K562 (cell line): ENCODE measurements around the gene HOOK1. TPM values are rescaled to one million over a fixed set of nuclear protein-coding genes. Genes with fewer than 3 reads are reported as not detected.

Source experiments
- ATAC-seq: fragments of 200-7000 bp; cut with Tn5 transposase; 3 replicates; pipeline ENCODE4 v1.9.1; 2020; ENCODE audit warnings: moderate library complexity
- BruUV-seq: library from RNA; stranded (reverse); fragments of 400-500 nt; replicated peaks from 2 replicates; lab custom pipeline; 2021; lab: Mats Ljungman, UMichigan
- CTCF ChIA-PET: fragments of 300-600 bp; formaldehyde crosslinking; extraction: SDS; loops from one replicate; lab custom pipeline; 2021; ENCODE audit warnings: low intra/inter-chr PET ratio; lab: Yijun Ruan, JAX
- POLR2A ChIA-PET: fragments of 300-600, 350-650 bp; sonication (Branson Sonifier 250); formaldehyde crosslinking; extraction: SDS; loops from one replicate; lab custom pipeline; 2021; ENCODE audit warnings: antibody characterized with exemption, inconsistent platforms; lab: Yijun Ruan, JAX
- DNase-seq, 4 experiments: peaks; one replicate each; pipeline versions ENCODE4 v3.0.0 to v3.0.0-alpha.2; 2011 to 2018; ENCODE audit warnings: low spot score in 3 of 4, mixed read lengths in 3 of 4; ENCODE audit errors: extremely low read depth in 1 of 4
- FAIRE-seq: peaks from 2 replicates; lab custom pipeline; 2011; peaks lifted over from hg19 to GRCh38; lab: Jason Lieb, UNC
- H2AFZ ChIP-seq: 2 replicates; pipeline ENCODE4 v1.6.0; 2011; ENCODE audit warnings: low read depth, low read length, control low read depth, inconsistent platforms
- H3K27ac ChIP-seq: fragments of 200-600 bp; 3 replicates; pipeline ENCODE4 v1.8.0; 2011; ENCODE audit warnings: low read depth, mild to moderate bottlenecking, control low read depth, inconsistent platforms, low read length, moderate library complexity, mixed read lengths; ENCODE audit errors: extremely low read depth
- H3K27me3 ChIP-seq, 2 experiments: fragments of 300-600 bp in 1 of 2; 2 replicates in 1 of 2; 3 replicates in 1 of 2; pipeline versions ENCODE4 v1.6.0 to v1.8.0; 2011; ENCODE audit warnings: inconsistent platforms in 2 of 2, low read length in 2 of 2, mild to moderate bottlenecking in 1 of 2, mixed read lengths in 1 of 2, moderate library complexity in 1 of 2; ENCODE audit not compliant: control insufficient read depth in 2 of 2, insufficient read depth in 2 of 2
- H3K36me3 ChIP-seq: fragments of 300-600 bp; 3 replicates; pipeline ENCODE4 v1.8.0; 2011; ENCODE audit warnings: mild to moderate bottlenecking, low read length, inconsistent platforms; ENCODE audit not compliant: control insufficient read depth, insufficient read depth
- H3K4me1 ChIP-seq, 2 experiments: fragments of 200-600 bp in 1 of 2; replicated peaks in 1 of 2; 2 replicates in 1 of 2; 3 replicates in 1 of 2; pipeline versions ENCODE4 v1.5.1 to v1.8.0; 2011; ENCODE audit warnings: inconsistent platforms in 2 of 2, low read length in 2 of 2, mild to moderate bottlenecking in 1 of 2, mixed read lengths in 1 of 2, moderate library complexity in 1 of 2; ENCODE audit not compliant: control insufficient read depth in 2 of 2, insufficient read depth in 2 of 2
- H3K4me2 ChIP-seq: 2 replicates; pipeline ENCODE4 v1.6.1; 2011; ENCODE audit warnings: low read length, control low read depth, inconsistent platforms, mixed read lengths; ENCODE audit not compliant: insufficient read depth
- H3K4me3 ChIP-seq: fragments of 200-600 bp; sonication (generic), shearing (Covaris generic); 2 replicates; pipeline ENCODE4 v1.5.1; 2016; ENCODE audit warnings: control low read depth, inconsistent platforms
- H3K79me2 ChIP-seq: fragments of 200-600 bp; 3 replicates; pipeline ENCODE4 v1.8.0; 2011; ENCODE audit warnings: low read length, inconsistent platforms; ENCODE audit not compliant: control insufficient read depth, insufficient read depth
- H3K9ac ChIP-seq, 2 experiments: 2 replicates each; pipeline versions ENCODE4 v1.6.0 to v1.6.1; 2011; ENCODE audit warnings: low read depth in 2 of 2, low read length in 2 of 2, control low read depth in 1 of 2, inconsistent platforms in 1 of 2, mild to moderate bottlenecking in 1 of 2, mixed read lengths in 1 of 2; ENCODE audit not compliant: insufficient read depth in 1 of 2
- H3K9me1 ChIP-seq: one replicate; pipeline ENCODE4 v1.6.0; 2011; ENCODE audit warnings: inconsistent platforms, mild to moderate bottlenecking, low read length, moderate library complexity; ENCODE audit not compliant: control insufficient read depth, insufficient read depth
- H3K9me3 ChIP-seq: replicated peaks from 2 replicates; pipeline ENCODE4 v1.5.1; 2011; ENCODE audit warnings: low read depth, low read length, inconsistent platforms; ENCODE audit not compliant: control insufficient read depth, insufficient read depth
- H4K20me1 ChIP-seq: replicated peaks from 2 replicates; pipeline ENCODE4 v1.6.1; 2011; ENCODE audit warnings: low read length, inconsistent platforms, mixed read lengths; ENCODE audit not compliant: control insufficient read depth, insufficient read depth
- FUS ChIP-seq: fragments of 200-400 bp; formaldehyde crosslinking; optimal IDR thresholded peaks from 2 replicates; pipeline ENCODE3; 2017; ENCODE audit warnings: low read depth, low read length
- HMG20B ChIP-seq: fragments of 250-450 bp; sonication (Bioruptor Pico); IDR thresholded peaks from 2 replicates; pipeline ENCODE4 v1.5.0; 2021; ENCODE audit warnings: mild to moderate bottlenecking
- HMGN3 ChIP-seq: IDR thresholded peaks from 2 replicates; pipeline ENCODE4 v1.6.1; 2011; ENCODE audit warnings: borderline replicate concordance, low read depth, mild to moderate bottlenecking, mixed read lengths, low read length; ENCODE audit not compliant: insufficient read length; ENCODE audit errors: extremely low read depth
- MXI1 ChIP-seq: IDR thresholded peaks from 2 replicates; pipeline ENCODE4 v1.6.1; 2011; ENCODE audit warnings: low read depth, mild to moderate bottlenecking, improper control_type of control experiment, low read length
- MYBL2 ChIP-seq, 2 experiments: fragments of 450-650 bp in 1 of 2; sonication (generic) in 1 of 2; formaldehyde crosslinking in 1 of 2; IDR thresholded peaks; 2 replicates each; pipeline versions ENCODE4 v1.6.1 to v1.8.1; 2017 to 2022; ENCODE audit warnings: borderline replicate concordance in 1 of 2, inconsistent platforms in 1 of 2, low read depth in 1 of 2, mild to moderate bottlenecking in 1 of 2, missing genetic modification reagents in 1 of 2, moderate library complexity in 1 of 2
- POLR2A ChIP-seq: fragments of 450-650 bp; conservative IDR thresholded peaks from 2 replicates; pipeline ENCODE4 v1.6.1; 2016
- PREB ChIP-seq: sonication (generic); formaldehyde crosslinking; IDR thresholded peaks from 2 replicates; pipeline ENCODE4 v1.8.1; 2023; ENCODE audit warnings: mild to moderate bottlenecking, missing genetic modification reagents
- RAD21 ChIP-seq, 2 experiments: fragments of 250-450 bp in 1 of 2; fragments of 450-650 bp in 1 of 2; sonication (Bioruptor Pico) in 1 of 2; formaldehyde crosslinking in 1 of 2; IDR thresholded peaks in 1 of 2; conservative IDR thresholded peaks in 1 of 2; 2 replicates each; pipeline versions ENCODE4 v1.4.0 to v1.8.0; 2020 to 2022; ENCODE audit warnings: mild to moderate bottlenecking in 2 of 2, moderate library complexity in 1 of 2
- ZNF224 ChIP-seq: sonication (generic); formaldehyde crosslinking; IDR thresholded peaks from 2 replicates; pipeline ENCODE4 v1.8.0; 2022; ENCODE audit warnings: mild to moderate bottlenecking, missing genetic modification reagents
- ZNF766 ChIP-seq: fragments of 200-800 bp; sonication (Bioruptor generic); conservative IDR thresholded peaks from 2 replicates; pipeline ENCODE4 v1.6.1; 2016; ENCODE audit warnings: missing genetic modification characterization, missing compliant biosample characterization
- WGBS: fragments of 100-300 bp; shearing (Covaris generic); methylation state at CpG from one replicate; pipeline ENCODE4 v1.1.6; 2016; ENCODE audit warnings: low coverage, mixed read lengths; ENCODE audit not compliant: insufficient coverage; ENCODE audit errors: missing lambda C conversion rate; 5-methylcytosine and 5-hydroxymethylcytosine counted together
- in situ Hi-C: fragments of 300-500 bp; cut with MboI; formaldehyde crosslinking; loops from 4 replicates; pipeline ENCODE4 v1.15.0; 2018; ENCODE audit warnings: inconsistent platforms, mixed read lengths
- intact Hi-C: fragments of 100-400 bp; cut with micrococcal nuclease; formaldehyde crosslinking; loops from 2 replicates; pipeline ENCODE4 v1.14.2; 2022
- polyA plus RNA-seq, 8 experiments: library from polyadenylated mRNA; depleted of rRNA in 4 of 8; stranded (reverse) in 5 of 8; unstranded in 3 of 8; fragments of >200 nt; fragmentation: Nextera tagmentation in 2 of 8; fragmentation: Illumina TruSeq in 1 of 8; extraction: Ambion mirVana in 2 of 8; extraction: Trizol in 1 of 8; gene quantifications; 2 replicates each; pipeline versions ENCODE4 v1.2.1 to v1.2.3, GENCODE V29; 2011 to 2014; ENCODE audit warnings: inconsistent platforms in 1 of 8, missing spikeins in 1 of 8
- total RNA-seq, 7 experiments: library from RNA; depleted of rRNA in 6 of 7; stranded (reverse); fragments of >200 nt in 6 of 7; fragmentation: Illumina TruSeq in 2 of 7; extraction: Trizol in 2 of 7; gene quantifications; 2 replicates each; pipeline versions ENCODE4 v1.2.1 to v1.2.3, GENCODE V29; 2011 to 2021; ENCODE audit warnings: low replicate concordance in 1 of 7
- TF ChIP-seq, protein P1 (sequence below), 3 experiments: IDR thresholded peaks in 2 of 3; conservative IDR thresholded peaks in 1 of 3; 2 replicates each; pipeline ENCODE4 v1.5.1; 2011 to 2012; ENCODE audit warnings: low read length in 3 of 3, mild to moderate bottlenecking in 3 of 3, control low read depth in 2 of 3, improper control_type of control experiment in 1 of 3, inconsistent platforms in 1 of 3, low read depth in 1 of 3, mixed read lengths in 1 of 3, moderate library complexity in 1 of 3; ENCODE audit not compliant: insufficient read depth in 2 of 3

Gene HOOK1
- total and polyA plus RNA-seq, 9 of the 15 experiments (the other 6 are each of a cell fraction or from before 2014, with no cell fraction given), result 0.11 to 0.18 TPM; not detected in 7

DNA sequence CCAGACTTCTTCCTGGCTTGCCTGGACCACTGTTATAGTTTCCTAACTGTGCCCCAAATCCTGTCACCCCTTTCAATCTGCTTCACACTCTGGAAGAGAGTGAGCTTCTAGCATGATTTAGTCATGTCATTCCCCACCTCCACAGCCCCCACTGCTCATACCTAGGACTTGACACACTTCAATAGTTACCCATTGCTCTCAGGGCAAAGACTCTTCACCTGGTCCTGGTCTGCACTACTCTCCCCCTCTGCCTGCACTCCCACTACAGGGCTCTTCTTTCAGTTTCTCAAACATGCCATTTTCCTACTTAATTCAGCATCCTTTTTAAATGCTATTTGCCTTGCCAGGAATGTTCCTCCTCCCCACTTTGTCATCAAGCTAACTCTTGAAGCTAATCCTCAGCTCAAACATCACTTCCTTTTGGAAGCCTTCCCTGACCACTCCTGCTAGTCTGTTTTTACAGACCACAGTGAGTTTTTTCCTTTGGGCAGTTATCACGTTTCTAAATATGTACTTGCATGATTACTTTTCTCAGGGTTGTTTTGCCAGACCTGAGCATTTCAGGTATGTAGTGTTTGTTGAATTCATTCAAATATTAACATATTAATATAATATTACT lies 87.1 kb downstream of the HOOK1 start:
- H2AFZ ChIP-seq, result no peak overlapping the region
- no peaks in the 10 kb centered on the region for H3K9me3 ChIP-seq
- ChIA-PET CTCF (no interaction called here), POLR2A (no interaction called here)
- ATAC-seq, result no peak
- H3K4me1 ChIP-seq, result no peaks in the 10 kb centered on the region
- no peaks in the 10 kb centered on the region for H3K9me1 ChIP-seq
- H4K20me1 ChIP-seq, result no peaks in the 10 kb centered on the region
- in situ Hi-C loops (no loop called here), intact Hi-C loops (no loop called here)
- H3K27me3 ChIP-seq, result no peaks in the 10 kb centered on the region
- no peaks in the 10 kb centered on the region for H3K79me2 ChIP-seq
- no peak for TF ChIP-seq MYBL2 (IDR thresholded peaks at IDR 0.05; ENCODE audit: low read depth)
- TF ChIP-seq MYBL2 (CRISPR knock-in tag; IDR thresholded peaks at IDR 0.05; ENCODE audit: borderline replicate concordance), result no peak
- no peak for TF ChIP-seq MXI1
- no peak for TF ChIP-seq HMG20B (CRISPR knock-in tag)
- TF ChIP-seq ZNF224 (CRISPR knock-in tag), result no peak
- no peak overlapping the region for H3K4me2 ChIP-seq
- no peaks in the 10 kb centered on the region for H3K36me3 ChIP-seq
- WGBS, result 0% methylated on average over 1 of the region's 1 CpG
- no peak overlapping the region for H3K27ac ChIP-seq
- no TSS peak for BruUV-seq
- no peak for FAIRE-seq
- H3K4me3 ChIP-seq, result no peak overlapping the region
- H3K9ac ChIP-seq, result no peak overlapping the region
- DNase-seq, result no peak

GRCh38 chr1:59903141-59903754 lies 88.5 kb downstream of the HOOK1 start:
- FAIRE-seq, result peak; percentile 56
- Histone ChIP-seq H3K4me1 (no peaks in the 10 kb centered on the region), H3K27ac (no peak overlapping the region), H3K9me1 (no peaks in the 10 kb centered on the region), H4K20me1 (no peaks in the 10 kb centered on the region), H3K9me3 (no peaks in the 10 kb centered on the region), H3K27me3 (no peaks in the 10 kb centered on the region; a peak in 1 of 5 replicates), H2AFZ (no peak overlapping the region), H3K79me2 (no peaks in the 10 kb centered on the region), H3K36me3 (no peaks in the 10 kb centered on the region), H3K4me3 (no peak overlapping the region), H3K9ac (no peak overlapping the region), H3K4me2 (no peak overlapping the region)
- WGBS, result 0% methylated on average over 9 of the region's 9 CpGs
- no TSS peak for BruUV-seq
- in situ Hi-C loops, result no loop called here
- ChIA-PET CTCF (no interaction called here), POLR2A (no interaction called here)
- ATAC-seq, result peak; percentile 67; the same call in 2 of the 3 replicates
- intact Hi-C loops, result no loop called here
- peak in 2 of 4 experiments; percentile 14 to 15 for DNase-seq
- TF ChIP-seq HMGN3 (no peak), RAD21 (CRISPR knock-in tag; conservative IDR thresholded peaks at IDR 0.05 in 1 of 2, IDR thresholded peaks at IDR 0.05 in 1 of 2) (peak in 1 of 2 experiments; percentile 34; a peak in 2 of 4 replicates), PREB (no peak), ZNF766 (CRISPR knock-in tag) (no peak), POLR2A (no peak), FUS (no peak)
- TF ChIP-seq, protein P1, sequence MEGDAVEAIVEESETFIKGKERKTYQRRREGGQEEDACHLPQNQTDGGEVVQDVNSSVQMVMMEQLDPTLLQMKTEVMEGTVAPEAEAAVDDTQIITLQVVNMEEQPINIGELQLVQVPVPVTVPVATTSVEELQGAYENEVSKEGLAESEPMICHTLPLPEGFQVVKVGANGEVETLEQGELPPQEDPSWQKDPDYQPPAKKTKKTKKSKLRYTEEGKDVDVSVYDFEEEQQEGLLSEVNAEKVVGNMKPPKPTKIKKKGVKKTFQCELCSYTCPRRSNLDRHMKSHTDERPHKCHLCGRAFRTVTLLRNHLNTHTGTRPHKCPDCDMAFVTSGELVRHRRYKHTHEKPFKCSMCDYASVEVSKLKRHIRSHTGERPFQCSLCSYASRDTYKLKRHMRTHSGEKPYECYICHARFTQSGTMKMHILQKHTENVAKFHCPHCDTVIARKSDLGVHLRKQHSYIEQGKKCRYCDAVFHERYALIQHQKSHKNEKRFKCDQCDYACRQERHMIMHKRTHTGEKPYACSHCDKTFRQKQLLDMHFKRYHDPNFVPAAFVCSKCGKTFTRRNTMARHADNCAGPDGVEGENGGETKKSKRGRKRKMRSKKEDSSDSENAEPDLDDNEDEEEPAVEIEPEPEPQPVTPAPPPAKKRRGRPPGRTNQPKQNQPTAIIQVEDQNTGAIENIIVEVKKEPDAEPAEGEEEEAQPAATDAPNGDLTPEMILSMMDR (IDR thresholded peaks at IDR 0.05 in 2 of 3, conservative IDR thresholded peaks at IDR 0.05 in 1 of 3; ENCODE audit: insufficient read depth in 2 of 3, low read depth in 1 of 3, low read length in 3 of 3), result peak; percentile 38 to 47 (median 41); a peak in 5 of 6 replicates
